ENCODE measurements around the gene STXBP5L.

- no peak for TF ChIP-seq CTCF (IDR thresholded peaks at IDR 0.05)
- no peak for TF ChIP-seq POLR2A (IDR thresholded peaks at IDR 0.05)
Observed at GRCh38 chr3:121269389-121269788, 361.4 kb downstream of the STXBP5L start.
